Endothelial cell of umbilical vein (primary cell): ENCODE measurements around the gene BATF. TPM values are rescaled to one million over a fixed set of nuclear protein-coding genes. Genes with fewer than 3 reads are reported as not detected.

Experiments
- BruUV-seq: library from RNA; stranded (reverse); fragments of 400-500 nt; replicated peaks from 2 replicates; lab custom pipeline; 2021; lab: Mats Ljungman, UMichigan
- CTCF ChIA-PET: fragments of 300-600, 350-600 bp; sonication (Branson Sonifier 250); formaldehyde crosslinking; loops from one replicate; lab custom pipeline; 2021; ENCODE audit warnings: antibody characterized with exemption, inconsistent platforms; lab: Charles Lee
- POLR2A ChIA-PET: fragments of 300-600, 350-600 bp; sonication (Branson Sonifier 250); formaldehyde crosslinking; loops from one replicate; lab custom pipeline; 2021; ENCODE audit warnings: antibody characterized with exemption, inconsistent platforms; lab: Charles Lee
- DNase-seq: peaks from one replicate; pipeline ENCODE4 v3.0.0-alpha.2; 2011; ENCODE audit warnings: low read depth, low spot score
- FAIRE-seq: peaks from 2 replicates; lab custom pipeline; 2011; peaks lifted over from hg19 to GRCh38; lab: Jason Lieb, UNC
- H2AFZ ChIP-seq: 2 replicates; pipeline ENCODE4 v1.6.0; 2012; ENCODE audit warnings: low read depth, low read length, control low read depth, inconsistent platforms
- H3K27ac ChIP-seq: 2 replicates; pipeline ENCODE4 v1.5.1; 2011; ENCODE audit warnings: low read depth, mild to moderate bottlenecking, control low read depth, low read length, moderate library complexity; ENCODE audit not compliant: insufficient read depth
- H3K27me3 ChIP-seq, 2 experiments: 2 replicates each; pipeline versions ENCODE4 v1.6.0 to v1.6.1; 2011; ENCODE audit warnings: low read length in 2 of 2, mixed read lengths in 1 of 2; ENCODE audit not compliant: control insufficient read depth in 2 of 2, insufficient read depth in 2 of 2
- H3K36me3 ChIP-seq, 2 experiments: 2 replicates in 1 of 2; 3 replicates in 1 of 2; pipeline ENCODE4 v1.5.1; 2011; ENCODE audit warnings: low read length in 2 of 2, mild to moderate bottlenecking in 1 of 2, moderate library complexity in 1 of 2; ENCODE audit not compliant: control insufficient read depth in 2 of 2, insufficient read depth in 2 of 2; ENCODE audit errors: extremely low read depth in 1 of 2
- H3K4me1 ChIP-seq: 3 replicates; pipeline ENCODE4 v1.5.1; 2011; ENCODE audit warnings: mild to moderate bottlenecking, low read length; ENCODE audit not compliant: control insufficient read depth, insufficient read depth; ENCODE audit errors: extremely low read depth
- H3K4me2 ChIP-seq: 2 replicates; pipeline ENCODE4 v1.6.1; 2011; ENCODE audit warnings: low read length, control low read depth, mixed read lengths; ENCODE audit not compliant: insufficient read depth
- H3K4me3 ChIP-seq, 3 experiments: fragments of 200-600 bp in 1 of 3; sonication (generic), shearing (Covaris generic) in 1 of 3; replicated peaks in 1 of 3; 2 replicates each; pipeline ENCODE4 v1.5.1; 2011 to 2016; ENCODE audit warnings: control low read depth in 3 of 3, low read length in 3 of 3, mild to moderate bottlenecking in 2 of 3, inconsistent platforms in 1 of 3, low read depth in 1 of 3, moderate library complexity in 1 of 3; ENCODE audit not compliant: insufficient read depth in 1 of 3
- H3K79me2 ChIP-seq: 2 replicates; pipeline ENCODE4 v1.6.0; 2012; ENCODE audit warnings: low read length, inconsistent platforms; ENCODE audit not compliant: control insufficient read depth, insufficient read depth
- H3K9ac ChIP-seq: replicated peaks from 2 replicates; pipeline ENCODE3; 2011; ENCODE audit warnings: low read length, control low read depth; ENCODE audit not compliant: insufficient read depth; ENCODE audit errors: extremely low read depth
- H3K9me1 ChIP-seq: replicated peaks from 3 replicates; pipeline ENCODE4 v1.6.0; 2011; ENCODE audit warnings: mild to moderate bottlenecking, low read length; ENCODE audit not compliant: control insufficient read depth, insufficient read depth; ENCODE audit errors: extremely low read depth
- H3K9me3 ChIP-seq: replicated peaks from 2 replicates; pipeline ENCODE4 v1.5.1; 2012; ENCODE audit warnings: low read length, inconsistent platforms; ENCODE audit not compliant: control insufficient read depth, insufficient read depth
- H4K20me1 ChIP-seq: replicated peaks from 2 replicates; pipeline ENCODE3; 2011; ENCODE audit warnings: mild to moderate bottlenecking, low read length; ENCODE audit not compliant: control insufficient read depth, insufficient read depth; ENCODE audit errors: extremely low read depth
- CTCF ChIP-seq, 2 donors: IDR thresholded peaks; 1 replicate in 1 of 2; 2 replicates in 1 of 2; pipeline ENCODE4 v1.5.1; 2011; ENCODE audit warnings: low read length in 2 of 2, mild to moderate bottlenecking in 2 of 2, moderate library complexity in 2 of 2, control low read depth in 1 of 2, inconsistent platforms in 1 of 2, low read depth in 1 of 2; ENCODE audit not compliant: insufficient read depth in 1 of 2; ENCODE audit errors: extremely low read depth in 1 of 2
- EZH2 ChIP-seq: IDR thresholded peaks from 2 replicates; pipeline ENCODE4 v1.6.1; 2012; ENCODE audit warnings: borderline replicate concordance, low read depth, mild to moderate bottlenecking, moderate library complexity, low read length, inconsistent platforms; ENCODE audit not compliant: severe bottlenecking
- FOS ChIP-seq: IDR thresholded peaks from 2 replicates; pipeline ENCODE4 v1.6.1; 2011; ENCODE audit warnings: mild to moderate bottlenecking, low read length, moderate library complexity, borderline replicate concordance; ENCODE audit not compliant: insufficient read depth
- GATA2 ChIP-seq: IDR thresholded peaks from 2 replicates; pipeline ENCODE4 v1.7.0; 2011; ENCODE audit warnings: low read depth, mild to moderate bottlenecking, moderate library complexity, mixed read lengths, low read length; ENCODE audit not compliant: insufficient read length, insufficient read depth
- JUN ChIP-seq: IDR thresholded peaks from 2 replicates; pipeline ENCODE4 v1.6.1; 2011; ENCODE audit warnings: borderline replicate concordance, low read depth; ENCODE audit not compliant: insufficient read length, insufficient read depth
- MAX ChIP-seq: IDR thresholded peaks from 2 replicates; pipeline ENCODE4 v1.6.1; 2011; ENCODE audit not compliant: insufficient read depth, insufficient read length
- MYC ChIP-seq: IDR thresholded peaks from one replicate; pipeline ENCODE4 v1.6.1; 2011; ENCODE audit warnings: mild to moderate bottlenecking, low read depth, low read length
- POLR2A ChIP-seq: IDR thresholded peaks from 2 replicates; pipeline ENCODE4 v1.6.1; 2012; ENCODE audit warnings: low read depth, mild to moderate bottlenecking, control low read depth, low read length
- POLR2AphosphoS5 ChIP-seq: IDR thresholded peaks from 2 replicates; pipeline ENCODE4 v1.6.1; 2012; ENCODE audit warnings: low read depth, mild to moderate bottlenecking, control low read depth, low read length, moderate library complexity; ENCODE audit not compliant: insufficient read depth
- dilution Hi-C: fragments of 300-500 bp; cut with MboI; formaldehyde crosslinking; loops from one replicate; pipeline ENCODE4 v1.15.0; 2019; ENCODE audit warnings: low sequenced_read_pairs; ENCODE audit not compliant: extremely low pct_ligation_motif_present
- intact Hi-C: fragments of 100-400 bp; cut with micrococcal nuclease; formaldehyde crosslinking; loops from one replicate; pipeline ENCODE4 v1.10.0; 2022
- polyA plus RNA-seq, 4 experiments: library from polyadenylated mRNA; depleted of rRNA in 3 of 4; stranded (reverse) in 3 of 4; unstranded in 1 of 4; fragments of >200 nt; gene quantifications; 2 replicates each; pipeline versions ENCODE4 v1.2.1 to v1.2.3, GENCODE V29; 2011 to 2012; ENCODE audit warnings: missing spikeins in 1 of 4
- total RNA-seq: library from RNA; stranded (reverse); gene quantifications from 2 replicates; pipeline ENCODE4 v1.2.3, GENCODE V29; 2021

Gene BATF
- total and polyA plus RNA-seq, 2 donors (not counting 3 experiments of a cell fraction or from before 2014, with no cell fraction given), result not detected

- no peaks in the 10 kb centered on the region for H3K36me3 ChIP-seq
- no peak for FAIRE-seq
- no peak overlapping the region for H2AFZ ChIP-seq
- TF ChIP-seq CTCF (IDR thresholded peaks at IDR 0.05; ENCODE audit: extremely low read depth in 1 of 2, insufficient read depth in 1 of 2, low read depth in 1 of 2, low read length in 2 of 2) (no peak), POLR2AphosphoS5 (no peak)
- no peak overlapping the region for H3K4me2 ChIP-seq
- dilution Hi-C loops, result no loop called here
- H3K4me1 ChIP-seq, result no peaks in the 10 kb centered on the region
- no peaks in the 10 kb centered on the region for H3K9me3 ChIP-seq
- POLR2A ChIA-PET, result no interaction called here
- intact Hi-C loops, result loop anchor here (10.0 kb wide), 1 partner anchor 434 kb away; no protein-coding TSS in a partner anchor
- H3K27ac ChIP-seq, result no peak overlapping the region
- no peak overlapping the region for H3K9ac ChIP-seq
- no peak for DNase-seq
- H3K9me1 ChIP-seq, result no peaks in the 10 kb centered on the region
- no peaks in the 10 kb centered on the region for H4K20me1 ChIP-seq
- BruUV-seq, result no TSS peak
- H3K27me3 ChIP-seq, result peaks cover 0 to 2% of the 10 kb centered on the region in 2 experiments
- H3K4me3 ChIP-seq, result no peak overlapping the region
- CTCF ChIA-PET, result interaction anchor here (0.9 to 1.4 kb wide), 4 partner anchors 9 to 260 kb away, joined by 3 to 6 read pairs (median 4); partner anchors contain the start of gene FLVCR2
- H3K79me2 ChIP-seq, result no peaks in the 10 kb centered on the region
Measured at GRCh38 chr14:75568791-75569190, 46.5 kb downstream of the BATF start.

- no peaks in the 10 kb centered on the region for H3K36me3 ChIP-seq
- CTCF ChIA-PET, result interaction anchor here (3.6 to 10.0 kb wide), 2 partner anchors 9 to 81 kb away, joined by 13 to 309 read pairs; no protein-coding TSS in a partner anchor
- no peak overlapping the region for H3K4me2 ChIP-seq
- peaks cover 7% of the 10 kb centered on the region for H3K4me1 ChIP-seq
- POLR2A ChIA-PET, result no interaction called here
- dilution Hi-C loops (no loop called here), intact Hi-C loops (no loop called here)
- no TSS peak for BruUV-seq
- H3K9ac ChIP-seq, result no peak overlapping the region
- DNase-seq, result no peak
- FAIRE-seq, result no peak
- no peaks in the 10 kb centered on the region for H3K9me3 ChIP-seq
- no peaks in the 10 kb centered on the region for H3K79me2 ChIP-seq
- H4K20me1 ChIP-seq, result no peaks in the 10 kb centered on the region
- no peak overlapping the region for H3K27ac ChIP-seq
- H3K27me3 ChIP-seq, result peaks cover 0 to 2% of the 10 kb centered on the region in 2 experiments
- H3K9me1 ChIP-seq, result no peaks in the 10 kb centered on the region
- H2AFZ ChIP-seq, result no peak overlapping the region
- H3K4me3 ChIP-seq, result no peak overlapping the region
- TF ChIP-seq GATA2, result no peak
- TF ChIP-seq MYC, result no peak
- no peak for TF ChIP-seq CTCF (IDR thresholded peaks at IDR 0.05; ENCODE audit: extremely low read depth in 1 of 2, insufficient read depth in 1 of 2, low read depth in 1 of 2, low read length in 2 of 2)
- TF ChIP-seq POLR2A, result no peak
- TF ChIP-seq FOS, result no peak
- no peak for TF ChIP-seq POLR2AphosphoS5
- no peak for TF ChIP-seq EZH2
- no peak for TF ChIP-seq JUN
- no peak for TF ChIP-seq MAX
Measured at GRCh38 chr14:75570797-75571196, 48.5 kb downstream of the BATF start.
